CD8-positive, alpha-beta memory T cell (primary cell): ENCODE data around the gene PPP2R5E. TPM values are rescaled to one million over a fixed set of nuclear protein-coding genes. Genes with fewer than 3 reads are reported as not detected.

ENCODE experiments used
- CTCF ChIA-PET: fragments of 350-600 bp; sonication (Branson Sonifier 250); formaldehyde crosslinking; loops from one replicate; lab custom pipeline; 2021; ENCODE audit warnings: antibody characterized with exemption; lab: Charles Lee
- POLR2A ChIA-PET: fragments of 350-600 bp; sonication (Branson Sonifier 250); formaldehyde crosslinking; loops from one replicate; lab custom pipeline; 2021; ENCODE audit warnings: antibody characterized with exemption; lab: Charles Lee
- DNase-seq, 5 donors: peaks; one replicate each; pipeline versions ENCODE4 v3.0.0 to v3.0.0-alpha.2; 2020 to 2022; ENCODE audit warnings: mixed read lengths in 1 of 5
- H3K27ac ChIP-seq: one replicate; pipeline ENCODE4 v1.7.0; 2013; ENCODE audit warnings: low read depth, mild to moderate bottlenecking, low read length, moderate library complexity
- H3K27me3 ChIP-seq: 2 replicates; pipeline ENCODE4 v1.7.0; 2013; ENCODE audit warnings: low read length, mild to moderate bottlenecking; ENCODE audit not compliant: insufficient read depth, poor library complexity, severe bottlenecking
- H3K36me3 ChIP-seq: 2 replicates; pipeline ENCODE4 v1.7.0; 2013; ENCODE audit warnings: mild to moderate bottlenecking, low read length, moderate library complexity; ENCODE audit not compliant: insufficient read depth
- H3K4me1 ChIP-seq: 2 replicates; pipeline ENCODE4 v1.7.0; 2013; ENCODE audit warnings: mild to moderate bottlenecking, low read length, moderate library complexity; ENCODE audit not compliant: insufficient read depth
- H3K4me3 ChIP-seq: 2 replicates; pipeline ENCODE4 v1.7.0; 2013; ENCODE audit warnings: mild to moderate bottlenecking, low read length
- H3K9me3 ChIP-seq: 2 replicates; pipeline ENCODE4 v1.7.0; 2013; ENCODE audit warnings: mild to moderate bottlenecking, low read length
- H3K27ac Mint-ChIP-seq, 8 donors: one replicate each; pipeline ENCODE4 v1.8.0; 2020 to 2021; ENCODE audit warnings: mixed read lengths in 8 of 8, mild to moderate bottlenecking in 6 of 8, inconsistent platforms in 3 of 8, moderate library complexity in 3 of 8
- H3K27me3 Mint-ChIP-seq, 2 donors: one replicate each; pipeline ENCODE4 v1.8.0; 2020 to 2021; ENCODE audit warnings: mixed read lengths in 2 of 2, mild to moderate bottlenecking in 1 of 2, moderate library complexity in 1 of 2
- H3K36me3 Mint-ChIP-seq, 3 donors: one replicate each; pipeline ENCODE4 v1.8.0; 2020 to 2021; ENCODE audit warnings: mixed read lengths in 3 of 3, inconsistent platforms in 1 of 3, mild to moderate bottlenecking in 1 of 3
- H3K4me1 Mint-ChIP-seq, 3 donors: one replicate each; pipeline ENCODE4 v1.8.0; 2020 to 2021; ENCODE audit warnings: mixed read lengths in 3 of 3, inconsistent platforms in 1 of 3, mild to moderate bottlenecking in 1 of 3
- H3K4me3 Mint-ChIP-seq, 7 donors: one replicate each; pipeline ENCODE4 v1.8.0; 2020 to 2021; ENCODE audit warnings: mixed read lengths in 7 of 7, mild to moderate bottlenecking in 6 of 7, moderate library complexity in 4 of 7, inconsistent platforms in 2 of 7
- H3K9me3 Mint-ChIP-seq, 5 donors: one replicate each; pipeline ENCODE4 v1.8.0; 2020 to 2022; ENCODE audit warnings: mixed read lengths in 5 of 5, mild to moderate bottlenecking in 3 of 5, moderate library complexity in 2 of 5, inconsistent platforms in 1 of 5
- polyA plus RNA-seq: library from polyadenylated mRNA; unstranded; fragments of 300-500 nt; fragmentation: Illumina TruSeq; gene quantifications from one replicate; pipeline ENCODE4 v1.2.3, GENCODE V29; 2021
- total RNA-seq, 2 experiments: library from RNA; stranded (reverse); gene quantifications; one replicate each; pipeline ENCODE4 v1.2.3, GENCODE V29; 2021

PPP2R5E gene
- total and polyA plus RNA-seq, 3 experiments from 2014 or later: 39.3 to 56.5 (median 55.0) TPM

DNA sequence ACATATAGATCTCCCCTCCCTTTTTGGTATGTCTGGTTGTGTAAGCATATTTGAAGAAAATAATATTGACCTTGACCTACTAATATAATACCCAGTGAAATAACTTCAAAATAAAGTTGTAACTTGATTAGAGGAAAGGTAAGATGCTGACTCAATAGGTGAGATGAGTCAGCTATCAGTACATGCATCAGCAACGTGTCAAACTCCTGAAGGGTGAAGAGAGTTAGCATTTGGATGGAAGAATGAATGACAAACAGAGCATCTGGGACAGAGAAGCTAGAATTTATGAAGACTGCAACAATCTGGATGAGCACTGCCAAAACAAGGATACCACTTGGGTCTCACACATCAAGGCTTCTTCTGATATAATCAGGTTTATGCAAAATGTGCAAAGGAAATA, 74.9 kb downstream of the PPP2R5E start:
- H3K36me3 ChIP-seq: no peaks in the 10 kb centered on the region
- H3K27me3 ChIP-seq: no peaks in the 10 kb centered on the region
- peaks cover 38 to 53% (median 45%) of the 10 kb centered on the region in 3 donors for H3K4me1 Mint-ChIP-seq
- ChIA-PET CTCF (no interaction called here), POLR2A (no interaction called here)
- H3K9me3 ChIP-seq: no peaks in the 10 kb centered on the region
- H3K27me3 Mint-ChIP-seq: no peaks in the 10 kb centered on the region
- no peak overlapping the region for H3K4me3 ChIP-seq
- no peaks in the 10 kb centered on the region for H3K9me3 Mint-ChIP-seq
- peaks cover 0 to 6% (median 1%) of the 10 kb centered on the region in 3 donors for H3K36me3 Mint-ChIP-seq
- DNase-seq: no peak
- no peak overlapping the region for H3K27ac ChIP-seq
- no peak overlapping the region for H3K4me3 Mint-ChIP-seq
- peaks cover 31% of the 10 kb centered on the region for H3K4me1 ChIP-seq
- H3K27ac Mint-ChIP-seq: peak overlapping the region in 2 of 8 donors; percentile 25 to 41

DNA sequence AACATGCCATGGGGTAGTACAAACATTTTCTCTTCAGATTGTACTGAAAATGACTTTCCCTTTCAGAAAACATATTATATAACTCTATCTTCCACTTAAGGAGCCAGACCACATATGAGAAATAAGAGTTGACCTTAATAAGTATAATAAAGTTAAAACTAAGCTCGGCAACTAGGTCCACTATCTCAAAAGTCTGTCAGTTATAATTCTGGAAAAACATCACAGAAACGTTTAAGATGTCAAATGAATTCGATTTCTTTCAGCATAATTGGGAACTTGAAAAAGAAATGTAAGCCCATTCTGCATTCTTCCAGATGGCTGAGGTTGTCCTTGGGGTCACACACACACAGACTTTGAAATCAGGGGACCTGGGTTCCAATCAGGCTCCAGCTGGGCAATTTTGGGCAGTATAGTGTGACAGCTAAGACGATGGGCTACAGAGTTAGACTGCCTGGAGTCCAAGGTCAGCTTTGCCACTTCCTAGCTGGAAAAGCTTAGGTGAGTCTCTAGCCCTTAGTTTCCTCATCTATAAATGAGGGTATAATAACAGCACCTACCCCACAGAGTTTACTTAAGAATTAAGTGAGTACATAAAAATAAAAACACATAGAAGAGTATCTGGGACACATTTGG, 75.6 kb downstream of the PPP2R5E start:
- H3K9me3 ChIP-seq: no peaks in the 10 kb centered on the region
- H3K4me1 ChIP-seq: peaks cover 29% of the 10 kb centered on the region
- no peak for DNase-seq
- no peak overlapping the region for H3K4me3 ChIP-seq
- Mint-ChIP-seq H3K4me1 (peaks cover 38 to 53% (median 45%) of the 10 kb centered on the region in 3 donors), H3K4me3 (no peak overlapping the region), H3K9me3 (no peaks in the 10 kb centered on the region), H3K27me3 (no peaks in the 10 kb centered on the region), H3K27ac (no peak overlapping the region), H3K36me3 (peaks cover 0 to 6% (median 1%) of the 10 kb centered on the region in 3 donors)
- no peak overlapping the region for H3K27ac ChIP-seq
- ChIA-PET POLR2A (no interaction called here), CTCF (interaction anchor here (1.1 kb wide), 1 partner anchor 8 kb away, joined by 3 read pairs; no protein-coding TSS in a partner anchor)
- H3K36me3 ChIP-seq: no peaks in the 10 kb centered on the region
- no peaks in the 10 kb centered on the region for H3K27me3 ChIP-seq

DNA sequence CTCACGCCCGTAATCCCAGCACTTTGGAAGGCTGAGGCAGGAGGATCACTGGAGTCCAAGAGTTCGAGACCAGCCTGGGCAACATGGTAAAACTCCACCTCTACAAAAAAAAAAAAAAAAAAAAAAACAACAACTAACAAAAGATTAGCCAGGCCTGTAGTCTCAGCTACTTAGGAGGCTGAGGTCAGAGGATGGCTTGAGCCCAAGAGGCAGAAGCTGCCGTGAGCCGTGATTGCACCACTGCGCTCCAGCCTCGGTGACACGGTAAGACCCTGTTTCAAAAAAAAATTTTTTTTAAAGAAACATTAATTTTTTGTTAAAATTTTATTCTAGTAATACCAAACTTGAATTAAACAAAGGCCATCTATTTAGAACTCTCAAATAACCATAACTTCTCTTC, 77.8 kb downstream of the PPP2R5E start:
- H3K36me3 ChIP-seq: no peaks in the 10 kb centered on the region
- H3K27ac ChIP-seq: no peak overlapping the region
- ChIA-PET POLR2A (no interaction called here), CTCF (no interaction called here)
- Mint-ChIP-seq H3K4me1 (peaks cover 32 to 51% (median 37%) of the 10 kb centered on the region in 3 donors), H3K36me3 (peaks cover 0 to 13% (median 3%) of the 10 kb centered on the region in 3 donors), H3K4me3 (no peak overlapping the region), H3K9me3 (no peaks in the 10 kb centered on the region), H3K27me3 (no peaks in the 10 kb centered on the region), H3K27ac (no peak overlapping the region)
- H3K4me1 ChIP-seq: peaks cover 12% of the 10 kb centered on the region
- DNase-seq: no peak
- H3K9me3 ChIP-seq: no peaks in the 10 kb centered on the region
- H3K4me3 ChIP-seq: no peak overlapping the region
- no peaks in the 10 kb centered on the region for H3K27me3 ChIP-seq

DNA sequence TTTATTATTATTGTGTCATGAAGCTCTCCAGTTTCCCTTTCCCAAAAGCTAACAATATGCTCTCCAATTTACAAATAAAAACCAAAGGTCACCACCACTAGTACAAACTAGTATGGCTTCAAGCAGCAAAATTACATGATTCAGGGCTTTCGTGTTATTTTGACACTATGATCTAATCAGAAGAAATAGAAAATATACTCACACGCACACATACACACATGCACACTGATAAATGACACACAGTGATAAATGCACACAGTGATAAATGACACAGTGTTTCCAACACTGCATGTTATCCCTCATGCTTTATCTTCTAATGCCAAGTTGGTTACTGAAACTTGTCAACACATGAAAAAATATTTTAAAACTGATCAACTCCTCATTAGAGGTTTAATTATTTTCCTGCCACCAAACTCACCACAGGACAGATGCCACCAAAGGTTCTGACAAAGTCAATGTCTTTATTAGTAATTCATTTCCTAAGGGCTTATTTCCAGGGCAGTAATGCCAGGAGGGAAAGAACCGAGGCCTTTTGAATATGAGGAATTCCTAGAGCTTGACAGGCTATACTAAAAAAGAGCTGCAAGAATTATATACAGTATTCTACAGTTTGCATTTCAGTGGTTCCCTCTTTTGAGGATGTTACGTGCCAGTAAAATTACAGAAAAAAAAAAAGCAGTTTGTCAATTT, 82.4 kb downstream of the PPP2R5E start:
- H3K27ac Mint-ChIP-seq: peak overlapping the region in 1 of 8 donors; percentile 38

DNA sequence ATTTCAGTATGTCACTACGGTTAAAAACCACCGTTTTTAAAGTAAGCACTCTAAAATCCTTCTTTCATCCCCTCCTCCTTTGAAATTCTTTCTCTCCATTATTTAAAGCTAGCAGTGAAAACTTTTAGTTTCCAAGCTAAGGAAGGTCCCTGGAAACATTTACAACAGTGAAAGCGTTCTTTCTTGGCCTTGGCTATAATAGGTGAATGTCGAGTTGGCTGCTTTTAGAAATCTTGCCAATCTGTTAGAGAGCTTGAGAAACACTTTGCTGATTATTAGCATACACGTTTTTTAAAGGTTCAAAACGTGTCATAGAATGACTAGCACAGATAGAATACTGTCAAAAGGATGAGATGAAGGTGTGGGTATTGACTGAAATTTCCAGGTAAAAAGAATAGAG, 83.4 kb downstream of the PPP2R5E start:
- H3K4me3 Mint-ChIP-seq: no peak overlapping the region
- H3K4me1 ChIP-seq: no peaks in the 10 kb centered on the region
- POLR2A ChIA-PET: no interaction called here
- H3K9me3 Mint-ChIP-seq: no peaks in the 10 kb centered on the region
- H3K4me1 Mint-ChIP-seq: peaks cover 29 to 59% (median 50%) of the 10 kb centered on the region in 3 donors
- H3K27ac ChIP-seq: no peak overlapping the region
- no peak for DNase-seq
- CTCF ChIA-PET: no interaction called here
- peaks cover 0 to 18% (median 11%) of the 10 kb centered on the region in 3 donors for H3K36me3 Mint-ChIP-seq
- no peaks in the 10 kb centered on the region for H3K27me3 Mint-ChIP-seq
- no peaks in the 10 kb centered on the region for H3K27me3 ChIP-seq
- no peaks in the 10 kb centered on the region for H3K9me3 ChIP-seq
- no peak overlapping the region for H3K27ac Mint-ChIP-seq
- H3K4me3 ChIP-seq: no peak overlapping the region
- no peaks in the 10 kb centered on the region for H3K36me3 ChIP-seq

More for the DNA sequence above, 82.4 kb downstream of the PPP2R5E start:
- Mint-ChIP-seq H3K4me1 (peaks cover 23 to 51% (median 41%) of the 10 kb centered on the region in 3 donors), H3K9me3 (no peaks in the 10 kb centered on the region), H3K36me3 (peaks cover 0 to 18% (median 11%) of the 10 kb centered on the region in 3 donors), H3K4me3 (no peak overlapping the region), H3K27me3 (no peaks in the 10 kb centered on the region)
- Histone ChIP-seq H3K27ac (no peak overlapping the region), H3K27me3 (no peaks in the 10 kb centered on the region), H3K4me1 (no peaks in the 10 kb centered on the region), H3K36me3 (no peaks in the 10 kb centered on the region), H3K9me3 (no peaks in the 10 kb centered on the region), H3K4me3 (no peak overlapping the region)
- ChIA-PET CTCF (no interaction called here), POLR2A (no interaction called here)
- DNase-seq: no peak

DNA sequence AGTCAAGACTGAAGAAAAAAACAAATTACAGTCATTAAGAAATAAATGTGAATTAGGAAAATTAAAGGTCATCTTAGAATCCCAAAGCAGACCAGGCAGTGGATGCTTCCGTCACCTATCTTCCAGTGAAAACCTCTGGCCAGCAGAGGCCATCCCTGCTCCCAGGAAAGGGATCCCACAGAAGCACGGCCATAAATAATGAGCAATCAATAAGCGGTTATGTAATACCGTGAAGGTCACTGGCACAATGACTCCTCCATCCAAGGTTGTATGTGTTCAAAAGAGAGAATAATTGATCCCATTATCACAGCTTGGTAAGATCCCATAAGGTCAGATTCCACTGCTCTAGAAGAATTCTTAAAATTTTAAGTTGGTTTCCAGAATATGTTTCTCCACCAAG, 85.7 kb downstream of the PPP2R5E start:
- Mint-ChIP-seq H3K27me3 (no peaks in the 10 kb centered on the region), H3K36me3 (peaks cover 0 to 27% (median 16%) of the 10 kb centered on the region in 3 donors), H3K9me3 (no peaks in the 10 kb centered on the region), H3K4me3 (no peak overlapping the region), H3K4me1 (peaks cover 33 to 65% (median 57%) of the 10 kb centered on the region in 3 donors), H3K27ac (peak overlapping the region in 1 of 8 donors; percentile 15)
- Histone ChIP-seq H3K4me3 (no peak overlapping the region), H3K27me3 (no peaks in the 10 kb centered on the region), H3K4me1 (no peaks in the 10 kb centered on the region), H3K9me3 (no peaks in the 10 kb centered on the region), H3K36me3 (no peaks in the 10 kb centered on the region), H3K27ac (no peak overlapping the region)
- CTCF ChIA-PET: no interaction called here
- POLR2A ChIA-PET: no interaction called here
- no peak for DNase-seq

DNA sequence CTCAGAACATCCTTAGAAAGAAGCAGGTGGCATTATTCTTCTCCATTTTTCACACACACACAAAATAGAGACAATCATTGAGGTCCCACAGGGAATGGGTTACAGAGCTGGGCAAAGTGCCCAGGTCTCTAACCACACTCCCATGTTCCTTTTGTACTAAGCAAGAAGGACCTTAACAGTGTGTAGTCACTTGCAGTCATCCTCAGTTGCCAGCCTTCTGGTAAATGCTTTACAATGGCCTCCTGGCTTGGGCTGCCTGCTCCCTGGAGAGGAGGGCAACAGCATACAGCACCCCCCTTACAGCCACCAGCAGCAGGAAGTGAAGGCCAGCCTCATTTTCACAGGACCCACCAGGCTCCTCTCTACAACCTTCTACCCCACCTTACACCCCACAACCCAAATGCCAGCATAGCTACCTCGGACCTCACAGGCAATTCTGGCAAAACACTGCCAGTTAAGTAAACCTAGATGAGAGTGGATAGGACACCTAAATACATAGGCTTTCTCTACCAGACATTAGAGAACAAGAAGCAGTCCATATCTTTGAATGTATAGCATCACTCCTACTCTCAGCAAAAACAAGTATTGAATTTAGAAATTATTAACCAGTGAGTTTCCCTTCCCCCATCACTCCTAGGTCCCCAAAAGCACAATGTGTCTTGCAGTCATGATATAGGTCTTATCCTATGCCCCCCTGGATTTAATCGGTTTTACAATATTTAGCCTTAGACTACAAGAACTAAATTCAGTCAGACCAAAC, 88.1 kb downstream of the PPP2R5E start:
- no peak overlapping the region for H3K27ac ChIP-seq
- H3K36me3 Mint-ChIP-seq: peaks cover 4 to 36% (median 22%) of the 10 kb centered on the region in 3 donors
- H3K27ac Mint-ChIP-seq: peak overlapping the region in 7 of 8 donors; percentile 8 to 96 (median 66)
- no peaks in the 10 kb centered on the region for H3K9me3 Mint-ChIP-seq
- H3K27me3 Mint-ChIP-seq: no peaks in the 10 kb centered on the region
- CTCF ChIA-PET: no interaction called here
- no peak overlapping the region for H3K4me3 ChIP-seq
- POLR2A ChIA-PET: no interaction called here
- H3K4me1 ChIP-seq: no peaks in the 10 kb centered on the region
- no peaks in the 10 kb centered on the region for H3K36me3 ChIP-seq
- H3K27me3 ChIP-seq: no peaks in the 10 kb centered on the region
- DNase-seq: no peak
- no peaks in the 10 kb centered on the region for H3K9me3 ChIP-seq
- no peak overlapping the region for H3K4me3 Mint-ChIP-seq
- H3K4me1 Mint-ChIP-seq: peaks cover 32 to 70% (median 64%) of the 10 kb centered on the region in 3 donors

DNA sequence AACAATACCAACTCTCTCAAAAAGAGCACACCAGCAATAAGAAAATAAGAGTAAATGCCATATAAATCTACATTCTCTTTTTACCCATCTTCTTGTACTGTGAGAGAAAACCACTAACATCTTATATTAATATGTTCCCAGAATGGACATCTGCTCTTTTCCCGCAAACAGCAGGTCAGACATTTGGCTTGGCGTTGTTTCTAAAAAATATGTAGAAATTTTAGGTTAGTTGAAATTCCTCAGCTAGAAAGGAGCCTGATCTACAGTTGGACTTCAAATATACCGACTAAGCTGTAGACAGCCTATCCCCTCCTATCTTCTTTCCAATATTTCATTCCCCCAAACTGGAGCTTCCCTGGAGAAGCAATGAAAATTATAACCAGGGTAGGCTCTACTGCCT, 88.7 kb downstream of the PPP2R5E start:
- no peak overlapping the region for H3K4me3 ChIP-seq
- Mint-ChIP-seq H3K27me3 (no peaks in the 10 kb centered on the region), H3K4me1 (peaks cover 29 to 66% (median 61%) of the 10 kb centered on the region in 3 donors), H3K27ac (peak overlapping the region in 2 of 8 donors; percentile 8 to 52), H3K9me3 (no peaks in the 10 kb centered on the region), H3K4me3 (no peak overlapping the region), H3K36me3 (peaks cover 4 to 35% (median 17%) of the 10 kb centered on the region in 3 donors)
- POLR2A ChIA-PET: no interaction called here
- DNase-seq: no peak
- no peaks in the 10 kb centered on the region for H3K36me3 ChIP-seq
- H3K4me1 ChIP-seq: no peaks in the 10 kb centered on the region
- H3K27me3 ChIP-seq: no peaks in the 10 kb centered on the region
- H3K27ac ChIP-seq: no peak overlapping the region
- H3K9me3 ChIP-seq: no peaks in the 10 kb centered on the region
- CTCF ChIA-PET: no interaction called here
